OCI-LY1 (cell line): ENCODE results near the gene CD101.

Source experiments
- EZH2 ChIP-seq: fragments of 200-600 bp; sonication (generic), shearing (Covaris generic); IDR thresholded peaks from 2 replicates; pipeline ENCODE4 v1.8.0; 2017; ENCODE audit warnings: borderline replicate concordance, mixed run types, mild to moderate bottlenecking, antibody characterized with exemption, low read length, moderate library complexity, mixed read lengths
- TF ChIP-seq, protein P1 (sequence below): fragments of 200-600 bp; sonication (generic), shearing (Covaris generic); IDR thresholded peaks from 2 replicates; pipeline ENCODE4 v1.5.1; 2017; ENCODE audit warnings: mild to moderate bottlenecking, antibody characterized with exemption, low read length, moderate library complexity, mixed read lengths

DNA sequence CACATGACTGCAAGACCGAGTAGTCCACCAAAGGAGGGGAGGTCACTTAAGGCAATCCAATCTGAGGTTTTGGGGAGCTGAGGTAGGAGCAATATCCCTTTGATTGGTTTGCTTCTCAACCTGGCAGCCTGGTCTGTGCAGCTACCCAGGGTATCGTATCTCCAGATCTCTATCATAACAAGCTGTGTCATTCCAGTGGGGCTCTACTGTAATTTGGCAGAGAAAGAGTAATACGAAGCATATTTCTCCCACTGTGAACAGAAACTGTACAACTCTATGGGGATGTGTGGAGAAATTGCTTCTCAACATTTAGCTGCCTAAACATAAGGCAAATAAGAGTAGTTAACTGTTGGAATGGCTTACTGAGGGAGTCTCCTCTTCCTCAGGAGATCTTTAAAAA, 20.6 kb downstream of the CD101 start:
- TF ChIP-seq EZH2: no peak
- TF ChIP-seq, protein P1, sequence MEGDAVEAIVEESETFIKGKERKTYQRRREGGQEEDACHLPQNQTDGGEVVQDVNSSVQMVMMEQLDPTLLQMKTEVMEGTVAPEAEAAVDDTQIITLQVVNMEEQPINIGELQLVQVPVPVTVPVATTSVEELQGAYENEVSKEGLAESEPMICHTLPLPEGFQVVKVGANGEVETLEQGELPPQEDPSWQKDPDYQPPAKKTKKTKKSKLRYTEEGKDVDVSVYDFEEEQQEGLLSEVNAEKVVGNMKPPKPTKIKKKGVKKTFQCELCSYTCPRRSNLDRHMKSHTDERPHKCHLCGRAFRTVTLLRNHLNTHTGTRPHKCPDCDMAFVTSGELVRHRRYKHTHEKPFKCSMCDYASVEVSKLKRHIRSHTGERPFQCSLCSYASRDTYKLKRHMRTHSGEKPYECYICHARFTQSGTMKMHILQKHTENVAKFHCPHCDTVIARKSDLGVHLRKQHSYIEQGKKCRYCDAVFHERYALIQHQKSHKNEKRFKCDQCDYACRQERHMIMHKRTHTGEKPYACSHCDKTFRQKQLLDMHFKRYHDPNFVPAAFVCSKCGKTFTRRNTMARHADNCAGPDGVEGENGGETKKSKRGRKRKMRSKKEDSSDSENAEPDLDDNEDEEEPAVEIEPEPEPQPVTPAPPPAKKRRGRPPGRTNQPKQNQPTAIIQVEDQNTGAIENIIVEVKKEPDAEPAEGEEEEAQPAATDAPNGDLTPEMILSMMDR: no peak
